Osteoblast (primary cell): ENCODE data around the gene GJD2. TPM values are rescaled to one million over a fixed set of nuclear protein-coding genes. Genes with fewer than 3 reads are reported as not detected.

Experiments
- DNase-seq: peaks from one replicate; pipeline ENCODE4 v3.0.0; 2011; ENCODE audit warnings: low spot score, mixed read lengths; ENCODE audit not compliant: insufficient read length; ENCODE audit errors: missing footprints
- H2AFZ ChIP-seq: 2 replicates; pipeline ENCODE4 v1.6.0; 2011; ENCODE audit warnings: mild to moderate bottlenecking, low read length
- H3K27ac ChIP-seq: 2 replicates; pipeline ENCODE4 v1.5.1; 2011; ENCODE audit warnings: mild to moderate bottlenecking, low read depth, low read length, moderate library complexity
- H3K27me3 ChIP-seq: 2 replicates; pipeline ENCODE4 v1.6.0; 2012; ENCODE audit warnings: mild to moderate bottlenecking, control low read depth, inconsistent platforms, low read length, moderate library complexity; ENCODE audit not compliant: insufficient read depth
- H3K36me3 ChIP-seq: 2 replicates; pipeline ENCODE4 v1.5.1; 2011; ENCODE audit warnings: mild to moderate bottlenecking, low read length, control low read depth, moderate library complexity; ENCODE audit not compliant: insufficient read depth
- H3K4me1 ChIP-seq: 2 replicates; pipeline ENCODE4 v1.5.1; 2011; ENCODE audit warnings: mild to moderate bottlenecking, low read length, control low read depth, moderate library complexity; ENCODE audit not compliant: insufficient read depth
- H3K4me2 ChIP-seq: 2 replicates; pipeline ENCODE4 v1.6.0; 2011; ENCODE audit warnings: mild to moderate bottlenecking, low read length; ENCODE audit not compliant: insufficient read depth
- H3K4me3 ChIP-seq: fragments of 200-600 bp; sonication (generic); 3 replicates; pipeline ENCODE4 v1.5.1; 2012; ENCODE audit warnings: mild to moderate bottlenecking, low read length, inconsistent platforms; ENCODE audit not compliant: insufficient read depth
- H3K79me2 ChIP-seq: 2 replicates; pipeline ENCODE4 v1.6.0; 2012; ENCODE audit warnings: mild to moderate bottlenecking, low read length, control low read depth, inconsistent platforms; ENCODE audit not compliant: insufficient read depth
- H3K9me3 ChIP-seq: 2 replicates; pipeline ENCODE4 v1.5.1; 2011; ENCODE audit warnings: low read depth, low read length, control low read depth
- H4K20me1 ChIP-seq: 2 replicates; pipeline ENCODE4 v1.6.0; 2012; ENCODE audit warnings: mild to moderate bottlenecking, low read length, control low read depth; ENCODE audit not compliant: insufficient read depth
- total RNA-seq: library from RNA; depleted of rRNA; stranded (reverse); fragments of >200 nt; gene quantifications from 2 replicates; pipeline ENCODE4 v1.2.3, GENCODE V29; 2012
- TF ChIP-seq, protein P1 (sequence below): IDR thresholded peaks from 2 replicates; pipeline ENCODE4 v1.5.1; 2011; ENCODE audit warnings: mild to moderate bottlenecking, low read depth, low read length, moderate library complexity; ENCODE audit errors: extremely low read depth

Gene GJD2
- total RNA-seq, 1 donor = not detected

DNA sequence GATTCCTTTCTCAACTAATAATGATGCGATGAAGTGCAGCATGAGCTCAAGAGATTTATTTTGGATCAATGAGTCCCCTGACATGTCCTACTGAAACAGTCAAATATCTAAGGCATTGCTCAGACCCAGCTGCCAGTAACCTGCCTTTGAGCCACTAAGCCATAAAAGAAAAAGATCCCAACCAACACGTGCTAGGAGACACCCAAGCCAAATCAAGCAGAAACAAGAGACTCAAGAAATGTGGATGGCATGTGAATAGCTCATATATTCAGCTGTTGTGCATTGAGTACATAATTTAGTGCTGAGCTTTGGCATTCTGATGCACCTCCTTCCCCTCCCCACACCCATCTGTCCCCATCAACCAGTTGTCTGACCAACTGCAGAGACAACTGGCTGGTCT, 29.2 kb downstream of the GJD2 start:
- H3K4me2 ChIP-seq = no peak overlapping the region
- no peaks in the 10 kb centered on the region for H3K79me2 ChIP-seq
- no peaks in the 10 kb centered on the region for H3K9me3 ChIP-seq
- no peak overlapping the region for H3K27ac ChIP-seq
- no peaks in the 10 kb centered on the region for H3K36me3 ChIP-seq
- TF ChIP-seq, protein P1, sequence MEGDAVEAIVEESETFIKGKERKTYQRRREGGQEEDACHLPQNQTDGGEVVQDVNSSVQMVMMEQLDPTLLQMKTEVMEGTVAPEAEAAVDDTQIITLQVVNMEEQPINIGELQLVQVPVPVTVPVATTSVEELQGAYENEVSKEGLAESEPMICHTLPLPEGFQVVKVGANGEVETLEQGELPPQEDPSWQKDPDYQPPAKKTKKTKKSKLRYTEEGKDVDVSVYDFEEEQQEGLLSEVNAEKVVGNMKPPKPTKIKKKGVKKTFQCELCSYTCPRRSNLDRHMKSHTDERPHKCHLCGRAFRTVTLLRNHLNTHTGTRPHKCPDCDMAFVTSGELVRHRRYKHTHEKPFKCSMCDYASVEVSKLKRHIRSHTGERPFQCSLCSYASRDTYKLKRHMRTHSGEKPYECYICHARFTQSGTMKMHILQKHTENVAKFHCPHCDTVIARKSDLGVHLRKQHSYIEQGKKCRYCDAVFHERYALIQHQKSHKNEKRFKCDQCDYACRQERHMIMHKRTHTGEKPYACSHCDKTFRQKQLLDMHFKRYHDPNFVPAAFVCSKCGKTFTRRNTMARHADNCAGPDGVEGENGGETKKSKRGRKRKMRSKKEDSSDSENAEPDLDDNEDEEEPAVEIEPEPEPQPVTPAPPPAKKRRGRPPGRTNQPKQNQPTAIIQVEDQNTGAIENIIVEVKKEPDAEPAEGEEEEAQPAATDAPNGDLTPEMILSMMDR = no peak
- H3K4me1 ChIP-seq = peaks cover 16% of the 10 kb centered on the region
- no peak overlapping the region for H2AFZ ChIP-seq
- peaks cover 3% of the 10 kb centered on the region for H3K27me3 ChIP-seq
- H4K20me1 ChIP-seq = no peaks in the 10 kb centered on the region
- H3K4me3 ChIP-seq = no peak overlapping the region
- no peak for DNase-seq

DNA sequence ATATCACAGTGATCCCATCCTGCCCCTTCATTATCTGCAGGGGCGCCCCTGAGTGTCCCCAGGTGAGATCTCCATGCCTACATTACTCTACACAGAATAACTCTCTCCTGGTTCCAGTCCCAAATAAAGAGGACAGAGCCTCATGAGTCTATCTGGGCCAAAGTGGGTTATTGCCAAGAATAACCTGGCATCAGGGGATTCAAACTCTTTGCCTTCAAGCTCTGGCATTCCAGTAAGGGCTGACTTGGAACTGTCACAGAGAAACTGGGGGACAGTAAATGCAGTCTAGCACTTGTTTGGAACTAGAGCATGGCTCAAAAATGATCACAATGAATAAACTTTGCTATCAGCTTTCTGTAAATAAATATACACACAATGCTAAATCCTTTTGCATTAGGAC, 30.3 kb downstream of the GJD2 start:
- Histone ChIP-seq H3K79me2 (no peaks in the 10 kb centered on the region), H4K20me1 (no peaks in the 10 kb centered on the region), H3K9me3 (no peaks in the 10 kb centered on the region), H3K36me3 (no peaks in the 10 kb centered on the region), H3K27me3 (peaks cover 3% of the 10 kb centered on the region), H2AFZ (no peak overlapping the region), H3K4me2 (no peak overlapping the region), H3K27ac (no peak overlapping the region), H3K4me3 (no peak overlapping the region), H3K4me1 (peaks cover 16% of the 10 kb centered on the region)
- TF ChIP-seq, protein P1 = no peak
- no peak for DNase-seq

DNA sequence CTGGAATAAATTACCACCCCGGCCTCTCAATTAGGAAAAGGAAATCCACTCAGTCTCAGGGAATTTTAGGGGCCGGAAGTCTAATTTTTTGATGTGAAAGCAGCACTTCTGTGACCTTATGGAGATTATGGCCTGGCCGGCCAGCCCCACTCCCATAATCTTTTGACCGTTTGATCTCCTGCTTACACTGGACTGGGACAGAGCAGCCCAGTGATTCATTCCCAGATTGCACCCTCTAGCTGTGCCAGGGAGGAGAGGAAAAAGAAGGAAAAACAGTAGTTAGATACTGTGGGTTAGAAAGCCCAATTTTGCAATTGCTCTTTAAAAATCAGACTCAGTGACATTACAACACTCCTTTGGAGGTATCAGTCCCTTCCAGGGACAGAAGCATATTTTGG, 32.4 kb downstream of the GJD2 start:
- Histone ChIP-seq H3K4me3 (peak overlapping the region; percentile 63), H3K4me2 (peak overlapping the region; percentile 86), H3K79me2 (no peaks in the 10 kb centered on the region), H3K27me3 (peaks cover 13% of the 10 kb centered on the region), H3K27ac (peak overlapping the region; percentile 33), H3K36me3 (no peaks in the 10 kb centered on the region), H4K20me1 (no peaks in the 10 kb centered on the region), H3K4me1 (peaks cover 16% of the 10 kb centered on the region), H3K9me3 (no peaks in the 10 kb centered on the region), H2AFZ (peak overlapping the region; percentile 82)
- DNase-seq = peak; percentile 82
- TF ChIP-seq, protein P1 = no peak

DNA sequence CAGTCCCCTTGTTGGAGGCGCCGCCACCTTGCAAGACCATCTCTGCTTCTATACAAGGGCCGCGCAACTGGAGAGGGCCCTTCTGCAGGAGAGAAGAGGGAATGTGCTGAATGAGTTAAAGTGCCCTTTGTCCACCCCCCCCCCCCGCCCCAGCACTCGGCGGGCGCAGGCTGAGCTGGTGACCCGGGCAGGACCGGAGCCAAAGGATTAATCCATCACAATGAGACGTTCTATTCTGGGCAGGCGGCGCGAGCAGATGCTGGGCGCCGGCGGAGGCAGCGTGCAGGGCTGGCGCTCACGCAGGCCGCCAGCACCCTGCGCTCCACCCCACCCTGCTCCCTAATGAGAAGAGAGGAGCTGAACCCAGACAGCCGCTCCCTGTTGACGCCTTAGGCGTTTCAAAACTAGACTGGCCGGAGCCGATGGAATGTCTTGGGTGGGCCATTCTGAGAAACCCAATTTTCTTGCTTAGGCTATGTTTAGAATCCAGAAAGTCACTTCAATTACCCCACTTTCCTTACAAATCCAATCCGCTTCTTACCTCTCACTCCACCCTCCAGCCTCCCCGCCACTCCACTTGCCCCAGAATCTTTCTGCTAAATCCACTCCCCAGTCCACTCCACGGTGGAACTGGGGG, 32.9 kb downstream of the GJD2 start:
- Histone ChIP-seq H3K4me1 (peaks cover 16% of the 10 kb centered on the region), H3K9me3 (no peaks in the 10 kb centered on the region), H4K20me1 (no peaks in the 10 kb centered on the region), H3K27ac (peak overlapping the region; percentile 33), H3K4me3 (peak overlapping the region; percentile 63), H3K79me2 (no peaks in the 10 kb centered on the region), H3K36me3 (no peaks in the 10 kb centered on the region), H2AFZ (peak overlapping the region; percentile 82), H3K4me2 (peak overlapping the region; percentile 86), H3K27me3 (peaks cover 16% of the 10 kb centered on the region)
- no peak for DNase-seq
- TF ChIP-seq, protein P1 = no peak
